ENCODE measurements around the gene MYZAP.

The MYZAP gene

GRCh38 chr15:57598346-57598745 lies 6.6 kb downstream of the MYZAP start:
- H3K27ac ChIP-seq (ENCODE audit: low read depth in 2 of 2, low read length in 2 of 2) = no peak overlapping the region
- H3K9me3 ChIP-seq (ENCODE audit: control insufficient read depth in 2 of 2, low read length in 2 of 2) = no peaks in the 10 kb centered on the region
- no peak overlapping the region for H3K4me3 ChIP-seq (ENCODE audit: low read length in 2 of 2)
- H3K27me3 ChIP-seq (ENCODE audit: control insufficient read depth in 2 of 2, insufficient read depth in 2 of 2, low read length in 2 of 2) = no peaks in the 10 kb centered on the region
- no peaks in the 10 kb centered on the region for H3K36me3 ChIP-seq (ENCODE audit: control insufficient read depth in 2 of 2, insufficient read depth in 2 of 2, low read length in 2 of 2)
- H3K9ac ChIP-seq (ENCODE audit: low read depth in 1 of 2, low read length in 2 of 2) = no peak overlapping the region
- H3K4me1 ChIP-seq (ENCODE audit: control insufficient read depth in 2 of 2, insufficient read depth in 2 of 2, low read length in 2 of 2) = peaks cover 10 to 24% of the 10 kb centered on the region in 2 donors

DNA sequence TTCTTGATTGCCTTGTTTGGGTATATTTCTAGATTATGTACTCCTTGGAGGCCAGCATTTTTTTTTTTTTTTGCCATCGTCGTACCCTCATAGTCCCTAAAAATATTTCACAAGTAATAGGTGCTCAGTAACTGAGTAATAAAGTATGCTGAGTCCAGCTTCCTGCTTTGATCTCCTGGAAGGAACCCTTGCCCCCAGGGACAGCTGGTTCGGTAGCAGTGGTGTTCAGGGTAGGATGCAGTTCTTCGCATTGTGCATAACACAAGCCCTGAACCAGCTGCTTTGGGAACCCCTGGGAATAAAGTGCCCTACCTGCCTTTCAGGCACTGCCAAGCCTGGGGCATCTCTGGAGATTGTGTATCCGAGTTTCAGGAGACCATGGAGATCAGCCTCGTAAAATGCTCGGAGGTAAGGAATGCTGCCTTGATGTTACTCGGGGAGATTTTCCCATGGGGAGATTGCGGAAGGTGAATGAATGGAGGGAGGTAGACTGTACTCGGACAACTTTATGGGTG lies 7.6 kb downstream of the MYZAP start:
- no peak overlapping the region for H3K27ac ChIP-seq (ENCODE audit: low read depth in 2 of 2, low read length in 2 of 2)
- H3K4me1 ChIP-seq (ENCODE audit: control insufficient read depth in 2 of 2, insufficient read depth in 2 of 2, low read length in 2 of 2) = peaks cover 10 to 20% of the 10 kb centered on the region in 2 donors
- H3K9me3 ChIP-seq (ENCODE audit: control insufficient read depth in 2 of 2, low read length in 2 of 2) = no peaks in the 10 kb centered on the region
- no peak overlapping the region for H3K9ac ChIP-seq (ENCODE audit: low read depth in 1 of 2, low read length in 2 of 2)
- no peaks in the 10 kb centered on the region for H3K27me3 ChIP-seq (ENCODE audit: control insufficient read depth in 2 of 2, insufficient read depth in 2 of 2, low read length in 2 of 2)
- H3K36me3 ChIP-seq (ENCODE audit: control insufficient read depth in 2 of 2, insufficient read depth in 2 of 2, low read length in 2 of 2) = no peaks in the 10 kb centered on the region
- H3K4me3 ChIP-seq (ENCODE audit: low read length in 2 of 2) = no peak overlapping the region

GRCh38 chr15:57600197-57600596 lies 8.5 kb downstream of the MYZAP start:
- Histone ChIP-seq H3K9ac (ENCODE audit: low read depth in 1 of 2, low read length in 2 of 2) (no peak overlapping the region), H3K27me3 (ENCODE audit: control insufficient read depth in 2 of 2, insufficient read depth in 2 of 2, low read length in 2 of 2) (no peaks in the 10 kb centered on the region), H3K4me3 (ENCODE audit: low read length in 2 of 2) (no peak overlapping the region), H3K9me3 (ENCODE audit: control insufficient read depth in 2 of 2, low read length in 2 of 2) (no peaks in the 10 kb centered on the region), H3K4me1 (ENCODE audit: control insufficient read depth in 2 of 2, insufficient read depth in 2 of 2, low read length in 2 of 2) (peaks cover 10 to 13% of the 10 kb centered on the region in 2 donors), H3K36me3 (ENCODE audit: control insufficient read depth in 2 of 2, insufficient read depth in 2 of 2, low read length in 2 of 2) (peaks cover 0 to 3% of the 10 kb centered on the region in 2 donors), H3K27ac (ENCODE audit: low read depth in 2 of 2, low read length in 2 of 2) (no peak overlapping the region)

DNA sequence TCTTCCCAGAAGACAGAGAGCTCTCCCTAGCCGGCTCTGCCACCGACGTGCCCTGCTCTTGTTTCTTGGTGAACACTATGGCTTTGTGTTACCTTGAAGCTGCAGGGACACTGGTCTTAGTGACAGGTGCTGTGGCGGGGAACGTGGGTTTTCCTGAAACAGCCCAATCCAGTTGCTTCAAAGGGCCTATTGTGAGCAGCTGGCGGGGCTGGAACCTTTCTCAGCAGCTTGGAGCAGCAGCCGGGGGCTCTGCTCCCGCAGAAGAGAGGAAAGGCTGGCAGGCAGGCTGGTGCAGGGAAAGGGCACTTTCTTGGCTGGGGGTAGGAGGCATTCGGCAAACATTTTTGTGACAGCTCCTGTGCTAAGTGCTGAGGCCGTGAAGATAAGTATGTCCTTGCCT lies 12.8 kb downstream of the MYZAP start:
- H3K9me3 ChIP-seq (ENCODE audit: control insufficient read depth in 2 of 2, low read length in 2 of 2) = no peaks in the 10 kb centered on the region
- no peak overlapping the region for H3K4me3 ChIP-seq (ENCODE audit: low read length in 2 of 2)
- H3K27me3 ChIP-seq (ENCODE audit: control insufficient read depth in 2 of 2, insufficient read depth in 2 of 2, low read length in 2 of 2) = no peaks in the 10 kb centered on the region
- peaks cover 0 to 6% of the 10 kb centered on the region in 2 donors for H3K36me3 ChIP-seq (ENCODE audit: control insufficient read depth in 2 of 2, insufficient read depth in 2 of 2, low read length in 2 of 2)
- no peak overlapping the region for H3K9ac ChIP-seq (ENCODE audit: low read depth in 1 of 2, low read length in 2 of 2)
- no peak overlapping the region for H3K27ac ChIP-seq (ENCODE audit: low read depth in 2 of 2, low read length in 2 of 2)
- peaks cover 10 to 30% of the 10 kb centered on the region in 2 donors for H3K4me1 ChIP-seq (ENCODE audit: control insufficient read depth in 2 of 2, insufficient read depth in 2 of 2, low read length in 2 of 2)

- no peak overlapping the region for H3K4me3 ChIP-seq (ENCODE audit: low read length in 2 of 2)
- H3K27me3 ChIP-seq (ENCODE audit: control insufficient read depth in 2 of 2, insufficient read depth in 2 of 2, low read length in 2 of 2) = no peaks in the 10 kb centered on the region
- peaks cover 0 to 6% of the 10 kb centered on the region in 2 donors for H3K36me3 ChIP-seq (ENCODE audit: control insufficient read depth in 2 of 2, insufficient read depth in 2 of 2, low read length in 2 of 2)
- no peak overlapping the region for H3K9ac ChIP-seq (ENCODE audit: low read depth in 1 of 2, low read length in 2 of 2)
- peaks cover 14 to 31% of the 10 kb centered on the region in 2 donors for H3K4me1 ChIP-seq (ENCODE audit: control insufficient read depth in 2 of 2, insufficient read depth in 2 of 2, low read length in 2 of 2)
- no peak overlapping the region for H3K27ac ChIP-seq (ENCODE audit: low read depth in 2 of 2, low read length in 2 of 2)
- H3K9me3 ChIP-seq (ENCODE audit: control insufficient read depth in 2 of 2, low read length in 2 of 2) = no peaks in the 10 kb centered on the region
Observed at GRCh38 chr15:57605491-57605890, 13.8 kb downstream of the MYZAP start.

- Histone ChIP-seq H3K27me3 (ENCODE audit: control insufficient read depth in 2 of 2, insufficient read depth in 2 of 2, low read length in 2 of 2) (no peaks in the 10 kb centered on the region), H3K36me3 (ENCODE audit: control insufficient read depth in 2 of 2, insufficient read depth in 2 of 2, low read length in 2 of 2) (peaks cover 0 to 6% of the 10 kb centered on the region in 2 donors), H3K9ac (ENCODE audit: low read depth in 1 of 2, low read length in 2 of 2) (no peak overlapping the region), H3K4me1 (ENCODE audit: control insufficient read depth in 2 of 2, insufficient read depth in 2 of 2, low read length in 2 of 2) (peaks cover 20 to 36% of the 10 kb centered on the region in 2 donors), H3K27ac (ENCODE audit: low read depth in 2 of 2, low read length in 2 of 2) (no peak overlapping the region), H3K4me3 (ENCODE audit: low read length in 2 of 2) (no peak overlapping the region), H3K9me3 (ENCODE audit: control insufficient read depth in 2 of 2, low read length in 2 of 2) (no peaks in the 10 kb centered on the region)
Observed at GRCh38 chr15:57606048-57606447, 14.3 kb downstream of the MYZAP start.

DNA sequence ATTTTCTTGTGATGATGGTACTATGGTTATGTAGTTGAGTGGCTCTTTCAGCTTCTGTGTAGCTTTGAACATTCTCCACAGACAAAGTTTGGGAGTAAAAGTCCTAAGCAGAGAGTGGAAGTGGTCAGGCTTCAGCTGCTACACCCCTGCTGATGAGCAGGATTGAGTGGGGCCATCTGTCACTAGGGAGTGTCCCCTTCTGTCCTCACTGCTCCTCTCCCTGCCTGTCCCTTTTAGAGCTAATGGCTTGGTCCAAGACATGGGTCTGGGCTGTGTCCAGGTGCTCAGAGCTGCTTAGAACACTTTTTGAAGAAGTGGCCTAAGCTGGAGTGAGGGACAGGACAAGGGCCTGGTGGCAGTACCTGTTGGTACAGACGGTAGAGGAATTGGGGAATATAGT lies 15.1 kb downstream of the MYZAP start:
- Histone ChIP-seq H3K36me3 (ENCODE audit: control insufficient read depth in 2 of 2, insufficient read depth in 2 of 2, low read length in 2 of 2) (peaks cover 0 to 6% of the 10 kb centered on the region in 2 donors), H3K4me3 (ENCODE audit: low read length in 2 of 2) (no peak overlapping the region), H3K9ac (ENCODE audit: low read depth in 1 of 2, low read length in 2 of 2) (no peak overlapping the region), H3K9me3 (ENCODE audit: control insufficient read depth in 2 of 2, low read length in 2 of 2) (no peaks in the 10 kb centered on the region), H3K27me3 (ENCODE audit: control insufficient read depth in 2 of 2, insufficient read depth in 2 of 2, low read length in 2 of 2) (no peaks in the 10 kb centered on the region), H3K27ac (ENCODE audit: low read depth in 2 of 2, low read length in 2 of 2) (peak overlapping the region; percentile 61 to 69), H3K4me1 (ENCODE audit: control insufficient read depth in 2 of 2, insufficient read depth in 2 of 2, low read length in 2 of 2) (peaks cover 26 to 43% of the 10 kb centered on the region in 2 donors)

DNA sequence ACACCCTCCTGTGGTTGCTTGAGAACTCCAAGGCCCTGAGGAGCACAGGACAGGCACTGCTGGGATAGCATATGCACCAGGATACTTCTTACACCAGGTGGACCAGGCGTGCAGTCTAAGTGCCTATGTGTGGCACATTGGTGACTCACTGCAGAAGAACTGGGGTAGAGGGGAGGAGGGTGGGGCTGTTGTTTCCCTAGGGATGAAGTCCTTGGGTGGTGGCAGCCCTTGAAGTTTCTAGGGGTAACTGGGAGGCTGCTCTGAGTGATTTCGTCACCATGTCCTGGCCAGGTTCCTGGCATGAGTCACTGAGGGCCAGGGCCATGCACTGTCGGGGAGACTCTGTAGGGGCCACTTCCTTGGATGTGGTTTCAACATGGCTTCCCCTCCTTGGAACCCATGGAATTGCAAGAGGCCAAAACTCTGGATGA lies 15.9 kb downstream of the MYZAP start:
- no peaks in the 10 kb centered on the region for H3K9me3 ChIP-seq (ENCODE audit: control insufficient read depth in 2 of 2, low read length in 2 of 2)
- no peak overlapping the region for H3K9ac ChIP-seq (ENCODE audit: low read depth in 1 of 2, low read length in 2 of 2)
- peak overlapping the region; percentile 78 to 83 for H3K27ac ChIP-seq (ENCODE audit: low read depth in 2 of 2, low read length in 2 of 2)
- H3K27me3 ChIP-seq (ENCODE audit: control insufficient read depth in 2 of 2, insufficient read depth in 2 of 2, low read length in 2 of 2) = no peaks in the 10 kb centered on the region
- H3K36me3 ChIP-seq (ENCODE audit: control insufficient read depth in 2 of 2, insufficient read depth in 2 of 2, low read length in 2 of 2) = peaks cover 0 to 6% of the 10 kb centered on the region in 2 donors
- peaks cover 29 to 47% of the 10 kb centered on the region in 2 donors for H3K4me1 ChIP-seq (ENCODE audit: control insufficient read depth in 2 of 2, insufficient read depth in 2 of 2, low read length in 2 of 2)
- H3K4me3 ChIP-seq (ENCODE audit: low read length in 2 of 2) = no peak overlapping the region

GRCh38 chr15:57609805-57610529 lies 18.3 kb downstream of the MYZAP start:
- Histone ChIP-seq H3K9ac (ENCODE audit: low read depth in 1 of 2, low read length in 2 of 2) (no peak overlapping the region), H3K27ac (ENCODE audit: low read depth in 2 of 2, low read length in 2 of 2) (peak overlapping the region; percentile 78 to 83), H3K4me3 (ENCODE audit: low read length in 2 of 2) (peak overlapping the region in 1 of 2 donors; percentile 4), H3K9me3 (ENCODE audit: control insufficient read depth in 2 of 2, low read length in 2 of 2) (no peaks in the 10 kb centered on the region), H3K27me3 (ENCODE audit: control insufficient read depth in 2 of 2, insufficient read depth in 2 of 2, low read length in 2 of 2) (no peaks in the 10 kb centered on the region), H3K36me3 (ENCODE audit: control insufficient read depth in 2 of 2, insufficient read depth in 2 of 2, low read length in 2 of 2) (peaks cover 0 to 3% of the 10 kb centered on the region in 2 donors), H3K4me1 (ENCODE audit: control insufficient read depth in 2 of 2, insufficient read depth in 2 of 2, low read length in 2 of 2) (peaks cover 29 to 47% of the 10 kb centered on the region in 2 donors)

DNA sequence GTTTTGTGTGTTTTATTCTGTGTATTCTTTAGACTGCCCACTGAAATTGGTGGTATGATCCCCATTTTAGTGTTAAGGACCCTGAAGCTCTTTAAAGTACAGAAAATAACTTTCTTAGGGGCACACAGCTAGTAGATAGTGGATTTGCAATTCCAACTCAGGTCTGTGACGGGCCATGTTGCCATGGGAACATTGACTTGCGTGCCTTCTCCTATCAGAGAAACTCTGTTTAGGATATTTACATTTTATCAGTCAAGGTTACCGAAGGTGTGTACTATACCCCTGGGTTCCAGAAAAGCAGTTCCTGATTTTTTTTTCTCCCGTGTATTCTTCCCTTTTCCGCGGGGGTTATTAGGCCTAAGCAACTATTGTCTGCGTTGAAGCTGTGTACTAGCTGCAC lies 19.4 kb downstream of the MYZAP start:
- Histone ChIP-seq H3K27ac (ENCODE audit: low read depth in 2 of 2, low read length in 2 of 2) (peak overlapping the region; percentile 78 to 83), H3K9me3 (ENCODE audit: control insufficient read depth in 2 of 2, low read length in 2 of 2) (no peaks in the 10 kb centered on the region), H3K27me3 (ENCODE audit: control insufficient read depth in 2 of 2, insufficient read depth in 2 of 2, low read length in 2 of 2) (no peaks in the 10 kb centered on the region), H3K4me1 (ENCODE audit: control insufficient read depth in 2 of 2, insufficient read depth in 2 of 2, low read length in 2 of 2) (peaks cover 29 to 47% of the 10 kb centered on the region in 2 donors), H3K36me3 (ENCODE audit: control insufficient read depth in 2 of 2, insufficient read depth in 2 of 2, low read length in 2 of 2) (no peaks in the 10 kb centered on the region), H3K9ac (ENCODE audit: low read depth in 1 of 2, low read length in 2 of 2) (no peak overlapping the region), H3K4me3 (ENCODE audit: low read length in 2 of 2) (no peak overlapping the region)

All from mucosa of rectum (tissue), 2 donors.